Activated naive CD4-positive, alpha-beta T cell treated with Interleukin-2 at 50 U/mL for 16 hours (primary cell): Measurements from ENCODE around the gene ZFYVE28.
"Not testable (repeated sequence)": the region's sequence is repeated elsewhere in the genome, so short reads cannot be mapped to it uniquely, and the experiment has no call there.

Experiments used
- DNase-seq: peaks from one replicate; pipeline ENCODE4 v3.0.0-alpha.2; 2020

Gene ZFYVE28

DNA sequence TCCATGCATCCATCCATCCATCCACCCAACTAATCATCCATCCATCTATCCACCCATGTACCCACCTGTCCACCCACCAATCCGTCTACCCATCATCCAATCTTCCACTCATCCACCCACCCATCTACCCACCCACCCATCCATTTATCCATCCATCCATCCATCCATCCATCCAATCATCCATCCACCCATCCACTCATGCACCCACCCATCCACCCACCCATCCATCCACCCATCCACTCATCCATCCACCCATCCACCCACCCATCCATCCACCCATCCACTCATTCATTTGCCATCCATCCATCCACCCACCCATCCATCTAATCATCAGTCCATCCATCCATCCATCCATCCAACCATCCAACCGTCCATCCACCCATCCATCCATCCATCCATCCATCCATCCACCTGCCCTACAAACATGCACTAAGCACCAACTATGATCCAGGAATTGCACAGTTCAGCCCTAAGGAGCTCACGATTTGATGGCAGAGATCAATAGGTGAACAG lies 135.2 kb downstream of the ZFYVE28 start:
- no peak for DNase-seq

DNA sequence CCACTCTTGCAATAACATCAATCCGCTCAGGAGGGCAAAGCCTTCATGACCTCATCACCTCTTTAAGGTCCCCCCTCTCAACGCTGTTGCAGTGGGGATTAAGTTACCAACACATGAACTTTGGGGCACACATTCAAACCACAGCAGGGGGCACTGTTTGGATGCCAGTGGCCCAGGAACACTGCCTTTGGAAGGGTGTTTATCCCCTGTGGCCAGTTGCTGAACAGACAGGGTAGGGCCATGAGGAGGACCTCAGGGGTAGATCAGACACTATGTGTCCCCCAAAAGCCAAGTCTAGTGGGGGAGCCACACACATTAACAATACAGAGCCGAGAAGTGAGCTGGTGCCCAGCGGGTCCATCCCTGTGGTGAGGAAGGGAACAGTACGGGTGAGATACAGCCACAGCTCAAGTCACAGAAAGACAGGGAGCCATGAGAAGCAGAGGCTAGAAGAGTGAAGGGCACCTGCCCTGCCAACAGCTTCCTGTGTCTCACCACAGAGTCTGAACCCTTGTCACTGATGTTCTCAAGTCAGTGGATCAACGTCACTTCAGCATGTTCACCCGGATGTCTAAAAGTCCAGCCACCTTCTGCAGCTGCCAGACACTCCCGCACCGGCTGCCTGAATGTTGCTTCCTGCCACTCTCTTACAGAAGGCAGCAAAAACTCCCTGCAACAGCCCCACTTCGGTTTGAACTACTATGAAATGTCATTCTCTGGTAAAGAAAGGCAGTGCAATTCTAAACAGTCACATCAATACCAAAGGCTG lies 136.7 kb downstream of the ZFYVE28 start:
- DNase-seq = peak; percentile 64

DNA sequence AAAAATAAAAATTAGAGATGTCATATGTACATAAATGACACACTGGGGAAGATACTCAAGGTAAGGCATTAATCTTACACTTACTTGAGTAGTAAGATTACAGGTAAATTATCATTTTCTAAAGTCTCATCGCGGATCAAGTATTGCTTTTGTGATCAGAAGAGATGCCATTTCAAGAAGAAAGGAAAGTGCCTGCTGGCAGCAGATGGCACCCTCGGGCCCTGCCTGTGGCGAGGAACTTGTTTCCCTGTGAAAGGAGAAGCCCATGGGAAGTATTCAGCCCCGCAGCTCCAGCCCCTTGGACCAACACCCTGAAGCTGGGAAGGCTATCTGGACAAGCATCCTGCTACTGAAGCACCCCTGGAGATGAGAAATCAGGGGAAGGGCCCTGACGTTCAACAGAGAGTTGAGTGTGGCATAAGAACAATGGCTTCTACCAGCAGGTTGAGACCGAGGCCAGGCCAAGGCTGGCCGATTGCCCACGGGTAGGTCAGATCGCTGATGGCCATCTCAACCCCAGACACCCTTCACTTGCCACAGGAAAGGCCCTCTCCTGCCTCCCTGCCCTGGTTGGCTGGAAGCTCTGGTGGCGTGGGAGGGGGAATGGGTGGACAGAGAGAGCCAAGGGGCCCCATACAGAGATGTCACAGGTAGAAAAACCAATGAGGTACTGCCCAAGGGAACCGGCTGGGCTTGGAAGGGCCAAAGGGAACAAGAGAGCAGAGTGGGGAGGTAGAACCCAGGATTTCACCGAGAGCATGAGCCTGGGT lies 137.7 kb downstream of the ZFYVE28 start:
- no peak for DNase-seq

DNA sequence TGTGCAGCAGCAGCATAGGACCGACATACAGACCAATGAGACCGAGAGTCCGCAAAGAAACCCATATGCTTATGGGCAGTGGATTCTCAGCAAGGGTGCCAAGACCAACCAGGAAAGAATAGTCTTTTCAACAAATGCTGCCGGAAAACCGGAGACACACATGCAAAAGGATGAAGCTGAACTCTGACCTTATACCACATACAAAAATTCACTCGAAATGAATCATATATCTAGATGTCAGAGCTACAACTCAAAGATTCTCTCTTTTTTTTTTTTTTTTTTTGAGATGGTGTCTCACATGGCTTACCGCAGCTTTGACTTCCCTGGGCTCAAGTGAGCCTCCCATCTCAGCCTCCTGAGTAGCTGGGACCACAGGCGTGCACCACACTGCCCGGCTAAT lies 140.5 kb downstream of the ZFYVE28 start:
- DNase-seq = no peak

DNA sequence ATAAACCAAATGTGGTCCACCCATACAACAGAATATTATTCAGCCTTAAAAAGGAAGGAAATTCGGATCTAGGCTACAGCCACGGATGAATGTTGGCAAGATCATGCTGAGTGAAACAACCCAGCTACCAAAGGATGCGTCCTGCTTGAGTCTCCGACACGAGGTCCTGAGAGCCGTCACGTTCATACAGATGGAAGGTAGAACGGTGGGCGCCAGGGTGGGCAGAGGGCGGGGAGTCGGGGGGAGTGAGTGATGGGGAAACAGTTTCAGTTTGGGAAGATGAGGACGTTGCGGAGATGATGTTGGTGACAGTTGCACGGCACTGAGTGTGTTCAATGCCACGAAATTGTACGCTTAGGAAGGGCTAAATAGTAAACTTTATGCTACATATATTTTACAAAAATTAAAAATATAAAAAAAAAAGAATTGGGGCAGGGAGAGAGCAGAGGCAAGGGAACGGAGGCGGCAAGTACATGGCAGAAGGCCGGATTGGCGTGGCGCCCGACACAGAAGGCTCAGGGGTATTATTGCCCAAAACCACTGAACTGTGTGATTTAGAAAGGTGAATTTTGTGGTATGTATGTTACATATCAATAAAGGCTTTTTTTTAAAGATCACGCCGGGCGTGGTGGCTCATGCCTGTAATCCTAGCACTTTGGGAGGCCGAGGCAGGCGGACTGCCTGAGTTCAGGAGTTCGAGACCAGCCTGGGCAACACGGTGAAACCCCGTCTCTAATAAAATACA lies 141.7 kb downstream of the ZFYVE28 start:
- no peak for DNase-seq

DNA sequence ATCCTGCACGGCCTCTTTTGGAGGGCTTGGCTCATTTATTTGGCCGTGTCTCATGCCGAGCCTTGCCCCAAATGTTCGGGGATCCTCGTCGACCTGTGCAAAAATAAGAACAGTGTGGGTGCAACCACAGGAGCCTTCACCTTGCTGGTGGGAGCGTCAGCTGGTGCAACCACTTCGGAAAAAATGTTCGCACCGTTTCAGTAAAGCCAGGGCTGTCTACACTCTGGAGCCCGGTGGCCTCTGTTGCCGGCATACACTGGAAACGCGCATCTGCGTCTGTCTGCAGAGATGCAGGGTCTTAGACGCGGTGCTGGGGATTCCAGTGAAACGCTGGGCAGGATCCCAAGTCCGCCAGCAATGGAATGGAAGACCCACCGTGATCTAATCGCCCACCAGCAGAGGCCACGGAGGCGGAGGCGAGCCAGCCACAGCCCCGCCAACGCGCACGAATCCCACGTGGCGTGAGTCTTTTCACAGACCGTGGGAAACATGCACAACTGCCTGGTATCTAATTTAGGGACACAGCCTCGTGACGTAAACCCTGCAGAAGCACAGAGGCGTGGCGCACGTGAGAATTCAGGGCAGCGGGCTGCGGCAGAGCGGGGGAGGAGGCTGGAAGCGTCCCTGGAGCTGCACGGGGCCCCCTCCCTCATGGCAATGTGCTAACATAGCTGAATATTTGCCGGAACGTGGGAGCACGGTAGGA lies 142.7 kb downstream of the ZFYVE28 start:
- no peak for DNase-seq

DNA sequence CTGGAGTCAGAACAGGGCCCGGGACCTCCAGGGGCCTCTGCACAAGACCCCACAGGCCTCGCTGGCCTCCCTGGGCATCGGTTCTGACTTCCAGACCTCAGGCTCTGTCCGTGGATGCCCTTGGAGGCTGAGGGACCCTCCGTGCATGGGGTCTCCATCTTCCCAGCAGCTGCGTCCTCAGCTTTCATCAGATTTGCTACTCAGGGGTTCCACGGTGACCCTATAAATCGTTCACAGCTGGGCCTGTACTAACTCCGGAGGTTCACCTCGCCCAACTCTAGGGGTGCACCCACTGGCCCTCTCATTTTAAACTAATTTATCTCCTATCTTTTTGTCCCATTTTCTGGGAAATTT lies 143.4 kb downstream of the ZFYVE28 start:
- DNase-seq = not testable (repeated sequence)

DNA sequence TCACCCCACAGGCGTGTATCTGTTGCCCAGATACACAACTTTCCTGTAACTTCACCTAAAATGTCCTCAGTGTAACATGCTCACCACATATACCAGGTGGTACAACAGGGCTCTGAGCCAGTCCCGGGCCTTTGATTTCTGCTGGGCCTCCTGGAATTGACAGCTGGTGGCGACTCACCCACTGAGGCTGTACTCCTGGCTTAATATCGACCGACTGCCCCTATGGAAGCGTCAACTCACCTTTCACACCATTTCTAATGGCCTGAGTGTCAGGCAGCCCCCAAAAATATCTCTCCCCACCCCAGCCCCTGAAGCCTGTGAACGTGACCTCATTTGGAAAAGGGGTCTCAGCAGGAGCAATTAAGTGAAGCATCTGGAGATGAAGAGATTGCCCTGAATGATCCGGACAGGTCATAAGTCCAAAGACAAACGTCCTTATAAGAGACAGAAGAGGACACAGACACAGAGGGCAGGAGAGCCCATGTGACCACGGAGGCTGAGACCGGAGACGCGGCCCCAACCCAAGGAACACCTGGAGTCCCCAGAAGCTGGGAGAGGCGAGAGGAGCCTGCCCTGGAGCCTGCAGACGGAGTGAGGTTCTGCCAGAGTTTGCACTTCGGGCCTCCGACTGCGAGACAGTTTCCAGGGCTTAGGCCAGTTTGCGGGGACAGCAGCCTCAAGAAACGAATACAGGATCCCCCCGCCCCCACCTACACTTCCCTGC lies 144.0 kb downstream of the ZFYVE28 start:
- DNase-seq = no peak

DNA sequence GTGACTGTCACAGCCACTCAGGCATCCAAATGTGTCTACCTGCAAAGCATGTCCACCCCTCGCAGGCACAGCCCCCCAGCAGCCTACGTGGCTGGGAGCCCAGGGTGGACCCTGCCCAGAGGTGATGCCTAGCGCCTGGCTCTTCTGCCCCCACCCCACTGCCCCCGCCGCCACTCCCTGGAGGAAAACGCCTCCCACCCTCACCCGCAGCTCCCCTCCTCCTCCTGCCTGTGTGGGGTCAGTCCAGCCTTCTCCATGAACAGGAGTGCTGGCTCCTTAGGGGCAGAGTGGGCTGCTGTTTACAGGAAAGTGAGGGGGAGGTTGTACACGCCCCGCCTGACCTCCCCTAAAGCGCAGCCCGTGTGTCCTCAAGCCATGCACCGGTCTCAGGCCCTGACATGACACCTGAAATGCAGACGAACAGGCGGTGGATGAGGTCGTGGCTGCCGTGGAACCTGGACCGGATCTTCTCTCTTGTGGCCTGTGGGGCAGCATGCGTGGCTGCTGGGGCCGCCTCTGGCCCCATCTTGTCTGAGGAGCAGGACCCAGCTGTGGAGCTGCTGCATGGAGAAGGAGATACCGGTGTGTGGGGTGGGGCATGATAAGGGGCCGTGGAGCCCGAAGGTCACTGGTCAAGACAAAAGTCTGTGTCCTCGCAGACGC lies 144.7 kb downstream of the ZFYVE28 start:
- DNase-seq = no peak

DNA sequence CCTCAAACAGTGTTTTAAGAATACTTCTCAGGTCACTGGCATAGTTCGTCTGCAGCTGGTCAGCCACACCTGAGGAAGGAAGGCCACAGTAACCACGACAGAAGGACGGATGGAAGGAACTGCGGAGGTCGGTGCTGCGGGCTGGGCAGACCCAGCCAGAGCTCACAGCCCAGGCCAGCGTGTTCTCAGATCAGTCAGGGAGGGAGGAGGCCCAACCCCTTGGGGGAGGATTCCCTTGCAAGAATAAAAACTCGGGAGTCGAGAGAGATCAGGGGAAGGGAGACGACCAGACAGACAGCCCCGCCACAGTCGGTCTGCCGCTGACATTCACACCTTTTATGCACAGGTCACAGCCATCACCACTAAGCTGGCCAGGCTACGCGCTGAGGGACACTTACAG lies 145.2 kb downstream of the ZFYVE28 start:
- DNase-seq = no peak

DNA sequence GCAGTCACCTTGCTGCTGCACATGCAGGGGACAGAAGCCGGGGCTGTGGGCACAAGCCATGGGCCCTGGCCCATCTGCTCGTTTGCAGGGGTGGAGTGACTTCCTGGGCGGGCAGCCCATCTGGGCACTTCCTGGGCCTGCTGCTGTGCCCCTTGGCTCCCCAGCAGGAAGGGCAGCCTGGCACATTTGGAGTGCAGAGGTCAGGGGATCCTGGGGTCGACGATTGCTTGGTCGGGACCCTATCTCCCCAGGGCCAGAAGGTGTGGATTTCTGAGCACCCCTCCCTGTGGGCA lies 145.7 kb downstream of the ZFYVE28 start:
- no peak for DNase-seq

DNA sequence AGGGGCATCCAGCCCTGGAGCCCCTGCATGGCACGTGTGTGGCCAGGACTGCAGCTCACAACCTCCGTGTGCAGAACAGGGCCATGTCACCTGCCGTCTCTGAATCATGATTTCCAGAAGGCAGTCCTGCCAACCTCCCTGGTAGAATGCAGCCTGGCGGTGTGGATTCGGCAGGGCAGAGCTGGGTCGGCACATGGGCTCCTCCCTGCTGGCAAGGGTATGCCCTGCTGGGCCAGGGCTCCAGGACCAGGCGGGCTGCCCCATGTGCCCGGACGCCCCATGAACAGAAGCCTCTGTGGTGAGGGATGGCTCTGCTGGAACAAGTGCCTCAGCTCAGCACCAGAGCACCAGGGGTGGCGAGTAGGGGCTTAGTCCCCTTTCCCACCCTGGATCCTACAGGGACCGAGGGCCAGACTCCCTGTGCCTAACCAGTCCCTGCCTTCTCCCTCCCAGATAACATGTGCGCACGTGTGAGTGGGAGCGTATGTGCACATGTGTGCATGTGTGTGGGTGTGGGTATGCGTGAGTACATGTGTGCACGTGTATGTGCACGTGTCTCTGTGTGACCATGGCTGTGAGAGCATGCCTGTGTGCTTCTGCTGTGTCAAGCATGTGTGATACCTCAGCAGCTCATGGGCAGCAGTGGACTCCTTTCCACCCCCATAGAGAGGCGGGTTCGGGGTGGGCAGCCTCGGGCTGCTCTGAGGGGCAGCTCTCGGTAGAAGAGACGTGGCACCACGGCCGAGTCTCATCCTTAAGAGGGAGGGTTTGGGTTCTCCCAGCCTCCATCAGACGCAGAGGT lies 146.2 kb downstream of the ZFYVE28 start:
- no peak for DNase-seq

DNA sequence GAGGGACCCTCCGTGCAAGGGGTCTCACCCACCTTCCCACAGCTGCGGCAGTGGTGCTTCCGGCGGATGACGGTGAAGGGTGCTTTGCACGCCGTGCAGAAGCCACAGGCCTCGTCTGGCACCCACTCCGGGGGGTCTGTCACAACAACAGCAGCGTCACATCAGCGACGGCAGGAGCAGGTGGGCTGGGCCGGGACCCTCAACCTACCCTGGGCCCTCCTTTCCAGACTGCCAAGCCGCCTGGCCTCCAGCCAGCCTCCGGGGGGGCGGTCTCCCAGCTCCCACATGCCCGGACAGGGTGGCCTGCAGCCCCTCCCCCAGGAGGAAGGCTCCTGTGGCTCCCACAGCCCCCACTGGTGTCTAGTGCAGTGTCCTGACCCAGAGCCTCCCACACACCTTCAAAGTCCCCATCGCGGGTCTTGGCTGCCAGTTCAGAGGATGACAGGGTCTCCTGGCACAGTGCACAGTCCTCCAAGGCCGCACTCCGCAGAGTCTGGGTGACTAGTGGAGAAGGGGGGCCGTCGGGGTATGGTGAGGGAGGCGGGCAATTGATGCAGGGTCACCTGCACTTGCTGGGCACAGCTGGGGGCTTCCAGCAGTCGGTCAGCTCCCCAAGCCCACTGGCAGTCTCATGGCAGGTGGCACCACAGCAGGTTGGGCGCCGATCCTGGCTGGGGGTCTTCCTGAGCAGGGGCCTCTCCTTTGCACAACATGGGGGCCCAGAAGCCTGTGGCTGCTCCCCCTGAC lies 147.0 kb downstream of the ZFYVE28 start:
- DNase-seq = no peak

DNA sequence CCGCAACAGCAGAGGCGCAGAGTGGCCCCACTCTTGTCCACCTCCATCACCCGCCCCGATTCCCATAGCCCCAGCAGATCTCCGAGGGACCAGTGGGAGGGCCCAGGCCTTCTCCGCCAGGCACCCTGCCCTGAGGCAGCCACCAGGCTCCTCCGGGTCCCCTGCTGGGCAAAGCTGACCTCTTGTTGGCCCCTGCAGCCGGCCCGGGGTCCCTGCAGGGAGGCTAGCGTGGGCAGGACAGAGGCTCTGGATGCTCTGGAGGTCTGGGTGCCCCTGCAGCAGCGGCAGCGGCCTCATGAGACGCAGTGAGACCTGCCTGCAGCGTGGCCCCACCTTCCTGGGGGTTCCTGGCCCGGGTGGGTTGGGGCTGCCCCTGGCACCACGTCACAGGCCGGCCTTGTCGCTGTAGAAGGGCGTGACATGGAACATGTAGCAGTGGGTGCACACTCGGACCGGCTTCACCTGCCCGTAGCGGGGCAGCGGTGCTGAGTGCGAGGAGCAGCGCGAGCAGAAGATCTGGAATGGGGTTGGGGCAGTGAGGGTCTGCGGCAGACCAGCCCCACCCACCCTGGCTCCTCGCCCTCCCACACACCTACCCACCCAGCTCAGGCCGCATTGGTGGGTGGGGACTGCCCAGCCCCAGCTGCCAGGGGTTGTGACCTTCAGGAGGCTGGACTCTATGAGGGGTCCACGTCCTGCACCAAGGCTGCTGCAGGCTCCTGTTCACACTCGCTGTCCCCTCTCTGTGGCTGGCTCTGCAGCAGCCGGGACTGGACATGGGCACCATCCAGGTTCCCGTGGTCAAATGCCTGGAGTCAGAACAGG lies 147.9 kb downstream of the ZFYVE28 start:
- no peak for DNase-seq

DNA sequence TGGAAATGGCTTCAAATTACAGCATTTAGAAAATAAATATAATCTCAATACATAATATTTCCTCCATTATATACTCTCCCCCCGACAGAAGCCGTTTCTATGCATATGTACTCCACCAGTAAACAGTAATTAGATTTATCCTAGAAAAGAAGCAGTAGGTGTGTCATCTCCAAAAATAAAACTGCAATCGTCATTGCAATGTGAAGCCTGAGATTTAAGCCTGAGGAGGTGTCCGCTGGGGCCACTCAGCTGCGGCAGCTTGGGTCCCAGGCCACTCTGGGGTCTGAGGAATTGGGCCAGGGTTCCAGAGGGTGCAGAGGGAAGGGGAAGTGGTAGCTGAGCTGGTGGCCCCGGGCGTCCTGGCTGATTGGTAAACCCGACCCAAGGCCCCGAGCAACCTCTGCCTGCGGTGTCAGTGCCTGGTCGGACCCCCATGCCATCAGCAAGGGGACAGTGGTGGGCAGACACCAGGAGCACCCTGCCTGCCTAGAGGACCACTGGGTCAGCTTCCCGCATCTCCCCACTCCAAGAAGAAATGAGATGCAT lies 148.8 kb downstream of the ZFYVE28 start:
- no peak for DNase-seq

DNA sequence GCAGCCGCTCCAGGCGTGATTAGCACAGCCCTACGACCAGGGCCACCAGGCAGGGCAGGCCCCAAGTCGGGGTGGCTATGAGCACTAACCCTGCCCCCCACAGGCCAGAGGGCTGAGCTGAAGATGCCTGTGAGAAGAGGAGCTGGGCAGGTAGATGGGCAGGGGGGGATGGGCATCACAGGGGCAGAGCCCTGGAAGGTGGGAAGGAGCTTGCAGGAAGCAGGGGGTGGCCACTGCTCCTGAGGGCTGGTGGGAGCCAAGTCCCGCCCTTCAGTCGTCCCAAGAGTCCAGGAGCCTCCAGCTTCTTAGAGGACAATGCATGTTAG lies 149.3 kb downstream of the ZFYVE28 start:
- DNase-seq = no peak

DNA sequence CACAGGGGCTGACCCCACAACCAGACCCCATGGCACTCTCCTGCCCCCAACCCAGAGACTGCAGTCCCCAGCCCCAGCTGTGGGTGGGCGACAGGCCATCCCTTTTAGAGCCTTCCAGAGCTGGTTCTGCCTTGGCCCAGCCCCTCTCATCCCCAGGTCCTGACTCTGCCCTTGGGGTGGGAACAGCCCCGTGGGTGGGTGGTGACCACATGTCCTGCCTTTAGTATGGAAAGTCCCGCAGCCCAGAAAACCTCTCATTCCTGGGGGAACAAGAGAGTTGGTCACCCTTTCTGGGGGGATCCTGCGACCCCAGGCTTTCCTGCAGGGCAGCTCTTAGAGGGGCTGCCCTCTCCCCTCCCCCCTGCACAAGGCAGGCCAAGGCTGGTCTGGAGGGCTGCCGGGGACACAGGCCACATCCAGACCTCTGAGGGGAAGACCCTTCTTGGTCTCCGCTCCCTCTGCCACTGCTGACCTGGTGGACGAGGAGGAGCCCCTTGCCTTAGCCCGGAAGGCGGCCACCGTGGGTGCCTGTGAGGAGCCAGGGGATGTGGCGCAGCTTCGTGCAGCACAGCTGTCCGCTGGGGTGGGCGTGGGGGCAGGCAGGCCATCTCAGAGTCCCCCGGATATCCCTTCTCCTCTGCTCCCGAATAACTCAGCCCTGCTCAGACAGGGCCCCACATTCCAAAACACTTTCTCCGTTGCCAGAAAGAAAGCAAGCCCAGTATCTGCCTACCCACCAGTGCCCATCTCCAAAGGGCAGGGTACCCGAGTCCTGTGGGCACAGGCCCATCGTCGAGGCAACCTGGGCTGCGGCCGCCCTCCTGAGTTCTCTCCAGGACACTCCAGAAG lies 149.9 kb downstream of the ZFYVE28 start:
- DNase-seq = no peak

DNA sequence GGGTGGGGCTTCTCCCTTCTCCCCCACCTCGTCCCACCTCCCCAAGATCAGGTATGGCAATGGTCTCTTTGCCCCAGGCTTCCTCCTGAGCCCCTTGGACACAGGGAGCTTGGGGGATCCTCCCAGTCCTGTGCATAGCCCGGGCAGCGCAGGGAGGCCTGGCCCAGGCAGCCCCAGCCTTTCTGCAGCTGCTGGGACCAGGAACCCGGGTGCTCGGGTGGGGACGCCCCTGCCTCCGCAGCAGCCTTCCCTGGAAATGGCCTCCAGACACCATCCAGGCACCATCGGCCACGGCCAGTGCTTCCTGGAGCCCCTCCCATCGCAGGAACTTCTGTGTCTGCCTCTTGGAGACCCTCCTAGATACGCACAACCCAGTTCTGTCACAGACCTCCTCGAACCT lies 150.6 kb downstream of the ZFYVE28 start:
- DNase-seq = no peak
